IMR-90 (cell line): ENCODE measurements around the gene KLF16. TPM values are rescaled to one million over a fixed set of nuclear protein-coding genes. Genes with fewer than 3 reads are reported as not detected.

ENCODE experiments used
- ATAC-seq: fragments of 200-7000 bp; cut with Tn5 transposase; 2 replicates; pipeline ENCODE4 v1.9.1; 2020; ENCODE audit warnings: low read depth, mild to moderate bottlenecking, moderate library complexity
- BruUV-seq: library from RNA; stranded (reverse); fragments of 400-500 nt; replicated peaks from 2 replicates; lab custom pipeline; 2021; lab: Mats Ljungman, UMichigan
- CTCF ChIA-PET: fragments of 300-600 bp; formaldehyde crosslinking; extraction: SDS; loops from one replicate; lab custom pipeline; 2021; ENCODE audit warnings: antibody characterized with exemption; lab: Yijun Ruan, JAX
- POLR2A ChIA-PET: fragments of 300-600 bp; sonication (Branson Sonifier 250); formaldehyde crosslinking; loops from one replicate; lab custom pipeline; 2022; ENCODE audit warnings: antibody characterized with exemption; ENCODE audit not compliant: unreplicated experiment; lab: Charles Lee
- DNase-seq: peaks from one replicate; pipeline ENCODE4 v3.0.0; 2013
- H2AFZ ChIP-seq: replicated peaks from 2 replicates; pipeline ENCODE3; 2013; ENCODE audit warnings: low read length, mild to moderate bottlenecking; ENCODE audit not compliant: poor library complexity
- H2AK5ac ChIP-seq: 2 replicates; pipeline ENCODE4 v1.6.1; 2013; ENCODE audit warnings: low read depth, low read length, inconsistent platforms
- H2AK9ac ChIP-seq: replicated peaks from 2 replicates; pipeline ENCODE3; 2013; ENCODE audit warnings: mild to moderate bottlenecking, low read depth, low read length, moderate library complexity; ENCODE audit not compliant: poor library complexity
- H2BK120ac ChIP-seq: 2 replicates; pipeline ENCODE4 v1.6.1; 2013; ENCODE audit warnings: low read depth, low read length, inconsistent platforms
- H2BK15ac ChIP-seq: 3 replicates; pipeline ENCODE4 v1.6.1; 2013; ENCODE audit warnings: low read depth, low read length, inconsistent platforms
- H2BK20ac ChIP-seq: 2 replicates; pipeline ENCODE4 v1.6.1; 2013; ENCODE audit warnings: low read depth, mild to moderate bottlenecking, inconsistent platforms, low read length, moderate library complexity
- H2BK5ac ChIP-seq: 2 replicates; pipeline ENCODE4 v1.6.1; 2013; ENCODE audit warnings: mild to moderate bottlenecking, low read depth, low read length, inconsistent platforms; ENCODE audit not compliant: poor library complexity, severe bottlenecking
- H3K14ac ChIP-seq: replicated peaks from 2 replicates; pipeline ENCODE4 v1.6.1; 2013; ENCODE audit warnings: low read depth, low read length, inconsistent platforms
- H3K18ac ChIP-seq: 2 replicates; pipeline ENCODE4 v1.6.1; 2013; ENCODE audit warnings: low read depth, low read length, control low read depth
- H3K23ac ChIP-seq: 2 replicates; pipeline ENCODE4 v1.6.1; 2013; ENCODE audit warnings: low read depth, low read length, inconsistent platforms
- H3K27ac ChIP-seq: 2 replicates; pipeline ENCODE4 v1.5.1; 2013; ENCODE audit warnings: mild to moderate bottlenecking, control low read depth, low read length; ENCODE audit not compliant: insufficient read depth
- H3K27me3 ChIP-seq: 2 replicates; pipeline ENCODE4 v1.6.1; 2013; ENCODE audit warnings: low read length; ENCODE audit not compliant: control insufficient read depth, insufficient read depth
- H3K36me3 ChIP-seq: 2 replicates; pipeline ENCODE4 v1.6.1; 2013; ENCODE audit warnings: low read length, mixed read lengths; ENCODE audit not compliant: control insufficient read depth, insufficient read depth
- H3K4ac ChIP-seq: 2 replicates; pipeline ENCODE4 v1.6.1; 2013; ENCODE audit warnings: low read depth, low read length, inconsistent platforms
- H3K4me1 ChIP-seq: 2 replicates; pipeline ENCODE4 v1.6.1; 2013; ENCODE audit warnings: low read length, mixed read lengths; ENCODE audit not compliant: control insufficient read depth, insufficient read depth
- H3K4me2 ChIP-seq: 2 replicates; pipeline ENCODE4 v1.6.1; 2013; ENCODE audit warnings: low read depth, mild to moderate bottlenecking, control low read depth, low read length, moderate library complexity
- H3K4me3 ChIP-seq: 2 replicates; pipeline ENCODE4 v1.5.1; 2013; ENCODE audit warnings: low read depth, mild to moderate bottlenecking, control low read depth, low read length, moderate library complexity; ENCODE audit not compliant: insufficient read depth
- H3K56ac ChIP-seq: 2 replicates; pipeline ENCODE4 v1.6.1; 2013; ENCODE audit warnings: low read length, inconsistent platforms; ENCODE audit not compliant: insufficient read depth; ENCODE audit errors: extremely low read depth
- H3K79me1 ChIP-seq, 2 experiments: 2 replicates each; pipeline ENCODE4 v1.6.1; 2013; ENCODE audit warnings: low read length in 2 of 2, inconsistent platforms in 1 of 2, low read depth in 1 of 2
- H3K9ac ChIP-seq: 2 replicates; pipeline ENCODE4 v1.6.1; 2013; ENCODE audit warnings: low read depth, low read length, control low read depth
- H3K9me1 ChIP-seq: 2 replicates; pipeline ENCODE4 v1.6.1; 2013; ENCODE audit warnings: low read length, inconsistent platforms; ENCODE audit not compliant: insufficient read depth
- H3K9me3 ChIP-seq: 2 replicates; pipeline ENCODE4 v1.6.1; 2013; ENCODE audit warnings: low read length; ENCODE audit not compliant: control insufficient read depth, insufficient read depth
- H4K20me1 ChIP-seq: 2 replicates; pipeline ENCODE4 v1.6.1; 2013; ENCODE audit warnings: low read length, inconsistent platforms; ENCODE audit not compliant: insufficient read depth
- H4K5ac ChIP-seq: 2 replicates; pipeline ENCODE4 v1.6.1; 2013; ENCODE audit warnings: mild to moderate bottlenecking, low read depth, low read length, control low read depth
- H4K8ac ChIP-seq, 2 experiments: 2 replicates each; pipeline ENCODE4 v1.6.1; 2013; ENCODE audit warnings: low read depth in 2 of 2, low read length in 2 of 2, control low read depth in 1 of 2, inconsistent platforms in 1 of 2
- H4K91ac ChIP-seq: 2 replicates; pipeline ENCODE4 v1.6.1; 2013; ENCODE audit warnings: low read depth, low read length, inconsistent platforms; ENCODE audit not compliant: insufficient read depth
- CEBPB ChIP-seq: IDR thresholded peaks from 2 replicates; pipeline ENCODE4 v1.6.1; 2012; ENCODE audit warnings: low read depth, low read length, improper control_type of control experiment
- MXI1 ChIP-seq: IDR thresholded peaks from 2 replicates; pipeline ENCODE4 v1.6.1; 2012; ENCODE audit warnings: low read depth, mild to moderate bottlenecking, low read length, moderate library complexity, borderline replicate concordance
- RFX5 ChIP-seq: IDR thresholded peaks from 2 replicates; pipeline ENCODE4 v1.8.0; 2012; ENCODE audit warnings: low read depth, mild to moderate bottlenecking, low read length, moderate library complexity
- WGBS, 2 experiments: methylation state at CpG; one replicate each; pipeline versions ENCODE4 v1.1.5 to v1.1.7; 2013; ENCODE audit warnings: missing lambda C conversion rate in 2 of 2; ENCODE audit not compliant: insufficient read length in 1 of 2; ENCODE audit errors: extremely low coverage in 2 of 2; 5-methylcytosine and 5-hydroxymethylcytosine counted together
- dilution Hi-C: fragments of 300-500 bp; cut with HindIII; formaldehyde crosslinking; loops from one replicate; pipeline ENCODE4 v1.14.3; 2018; ENCODE audit warnings: low sequenced_read_pairs; ENCODE audit not compliant: unreplicated experiment
- in situ Hi-C: fragments of 300-500 bp; cut with MboI; formaldehyde crosslinking; loops from 3 replicates; pipeline ENCODE4 v1.14.3; 2019; ENCODE audit warnings: low sequenced_read_pairs, inconsistent platforms, mixed read lengths
- intact Hi-C: fragments of 100-400 bp; cut with micrococcal nuclease; formaldehyde crosslinking; loops from 2 replicates; pipeline ENCODE4 v1.10.0; 2022
- polyA plus RNA-seq, 3 experiments: library from polyadenylated mRNA; depleted of rRNA; stranded (reverse); fragments of >200 nt; gene quantifications; 2 replicates each; pipeline ENCODE4 v1.2.3, GENCODE V29; 2012; ENCODE audit warnings: low replicate concordance in 1 of 3
- total RNA-seq: library from RNA; depleted of rRNA; stranded (reverse); fragments of >200 nt; gene quantifications from 2 replicates; pipeline ENCODE4 v1.2.3, GENCODE V29; 2012
- TF ChIP-seq, protein P1 (sequence below): fragments of 150-350 bp; IDR thresholded peaks from 2 replicates; pipeline ENCODE4 v1.6.1; 2016; ENCODE audit warnings: low read depth, mild to moderate bottlenecking, low read length, moderate library complexity, borderline replicate concordance

Gene KLF16
- total and polyA plus RNA-seq, 2 of the 4 experiments (the other 2 are of a cell fraction), result 0.90 to 13.1 TPM

DNA sequence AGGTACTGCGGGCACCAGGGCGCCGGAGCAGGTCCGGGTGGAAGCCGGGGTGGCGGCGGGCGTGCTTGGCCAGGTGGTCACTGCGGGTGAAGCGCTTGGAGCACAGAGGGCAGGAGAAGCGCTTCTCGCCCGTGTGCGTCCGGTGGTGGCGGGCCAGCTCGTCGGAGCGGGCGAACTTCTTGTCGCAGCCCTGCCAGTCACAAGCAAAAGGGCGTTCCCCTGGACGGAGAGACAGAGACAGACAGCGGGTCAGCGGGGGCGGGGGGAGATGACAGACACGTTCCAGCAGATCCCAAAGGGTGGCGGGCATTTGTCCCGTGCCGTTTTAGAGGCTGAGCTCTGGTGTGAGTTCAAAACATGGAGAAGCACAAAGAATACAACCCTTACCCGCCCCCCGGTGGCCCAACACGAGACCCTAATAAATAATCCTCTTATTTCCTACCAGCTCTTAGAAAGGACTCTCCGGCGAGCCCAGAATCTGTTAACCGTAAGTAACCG, 8.8 kb downstream of the KLF16 start:
- Histone ChIP-seq H2AFZ (peak overlapping the region; percentile 60), H4K91ac (peak overlapping the region; percentile 80; the same call in 1 of the 2 replicates), H2BK20ac (no peak overlapping the region), H3K4ac (peak overlapping the region; percentile 70), H2BK120ac (no peak overlapping the region; the same call in 1 of the 2 replicates), H2BK15ac (no peak overlapping the region), H2AK9ac (peak overlapping the region; percentile 78), H3K27ac (peak overlapping the region; percentile 68), H3K18ac (no peak overlapping the region), H3K79me1 (peaks cover 16 to 83% of the 10 kb centered on the region in 2 experiments), H3K14ac (no peak overlapping the region), H3K23ac (peak overlapping the region; percentile 64; the same call in 1 of the 2 replicates), H3K4me2 (peak overlapping the region; percentile 80; the same call in 1 of the 2 replicates), H3K4me3 (no peak overlapping the region), H3K4me1 (peaks cover 41% of the 10 kb centered on the region), H3K9me1 (peaks cover 7% of the 10 kb centered on the region; the same call in 1 of the 2 replicates), H3K9me3 (no peaks in the 10 kb centered on the region), H4K20me1 (peaks cover 64% of the 10 kb centered on the region), H4K5ac (no peak overlapping the region; the same call in 1 of the 2 replicates), H3K36me3 (no peaks in the 10 kb centered on the region), H3K27me3 (no peaks in the 10 kb centered on the region), H3K9ac (0 out of 2 replicates have a peak overlapping the region, but pooled peaks have one; percentile 37), H2AK5ac (peak overlapping the region; percentile 7; the same call in 1 of the 2 replicates), H4K8ac (peak overlapping the region in 1 of 2 experiments; percentile 76; a peak in 2 of 4 replicates), H3K56ac (peak overlapping the region; percentile 32; the same call in 1 of the 2 replicates), H2BK5ac (peak overlapping the region; percentile 68)
- TF ChIP-seq CEBPB (no peak), MXI1 (no peak), RFX5 (no peak)
- TF ChIP-seq, protein P1, sequence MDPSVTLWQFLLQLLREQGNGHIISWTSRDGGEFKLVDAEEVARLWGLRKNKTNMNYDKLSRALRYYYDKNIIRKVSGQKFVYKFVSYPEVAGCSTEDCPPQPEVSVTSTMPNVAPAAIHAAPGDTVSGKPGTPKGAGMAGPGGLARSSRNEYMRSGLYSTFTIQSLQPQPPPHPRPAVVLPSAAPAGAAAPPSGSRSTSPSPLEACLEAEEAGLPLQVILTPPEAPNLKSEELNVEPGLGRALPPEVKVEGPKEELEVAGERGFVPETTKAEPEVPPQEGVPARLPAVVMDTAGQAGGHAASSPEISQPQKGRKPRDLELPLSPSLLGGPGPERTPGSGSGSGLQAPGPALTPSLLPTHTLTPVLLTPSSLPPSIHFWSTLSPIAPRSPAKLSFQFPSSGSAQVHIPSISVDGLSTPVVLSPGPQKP, result no peak
- BruUV-seq, result no TSS peak
- WGBS, 2 experiments, result 58% methylated on average over 14 of the region's 37 CpGs; no CpG with 5 or more reads in 1 of the 2 experiments
- POLR2A ChIA-PET, result no interaction called here
- no peak for ATAC-seq
- DNase-seq, result no peak
- CTCF ChIA-PET, result no interaction called here
- in situ Hi-C loops (no loop called here), dilution Hi-C loops (no loop called here), intact Hi-C loops (no loop called here)
